Measurements from ENCODE around the gene CFAP299. TPM values are rescaled to one million over a fixed set of nuclear protein-coding genes. Genes with fewer than 3 reads are reported as not detected.

Gene CFAP299
- total and polyA plus RNA-seq, 2 donors (not counting 3 experiments of a cell fraction or from before 2014, with no cell fraction given), result not detected

DNA sequence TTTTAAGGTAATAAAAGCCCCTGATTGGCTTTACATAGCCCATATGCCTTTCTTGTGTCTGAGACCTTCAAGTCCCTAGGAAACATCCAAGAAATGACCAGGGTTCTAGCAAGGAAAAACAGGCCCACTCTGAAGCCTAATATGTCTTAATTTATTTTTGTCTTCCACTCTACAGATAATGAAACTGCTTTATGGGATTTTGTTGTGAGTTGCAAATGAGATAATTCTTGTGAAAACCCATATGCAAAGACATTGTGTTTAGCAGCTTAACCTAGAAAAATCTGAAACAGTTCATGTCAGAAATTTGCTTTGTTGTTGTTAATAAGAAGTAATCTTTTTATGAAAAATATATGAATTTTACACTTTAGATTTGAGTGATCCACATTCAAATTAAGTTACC lies 504.3 kb downstream of the CFAP299 start:
- TF ChIP-seq POLR2AphosphoS5 (IDR thresholded peaks at IDR 0.05; ENCODE audit: insufficient read depth, low read depth, low read length), result no peak
- intact Hi-C loops (cut with micrococcal nuclease), result no loop called here

DNA sequence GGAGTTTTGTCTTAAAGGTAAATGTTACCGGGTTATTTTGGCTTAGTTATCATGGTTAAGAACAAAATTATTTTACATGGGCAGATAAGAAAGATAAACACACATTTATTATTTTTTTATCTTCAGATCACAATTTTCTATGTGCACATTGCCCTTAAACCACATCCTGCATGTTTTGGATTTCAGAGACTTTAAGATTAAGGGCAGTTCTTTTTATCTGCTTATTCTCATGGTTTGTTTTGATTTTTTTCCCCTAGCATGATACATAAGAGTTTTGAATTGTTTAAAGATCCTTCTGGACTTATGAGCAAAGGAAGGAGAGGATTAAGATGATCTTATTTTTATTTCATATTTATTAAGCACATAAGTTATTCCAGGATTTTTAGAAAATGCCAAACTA lies 504.9 kb downstream of the CFAP299 start:
- H3K9me3 ChIP-seq (replicated peaks; ENCODE audit: control insufficient read depth, insufficient read depth, low read length), result no peaks in the 10 kb centered on the region
- TF ChIP-seq, protein P1, sequence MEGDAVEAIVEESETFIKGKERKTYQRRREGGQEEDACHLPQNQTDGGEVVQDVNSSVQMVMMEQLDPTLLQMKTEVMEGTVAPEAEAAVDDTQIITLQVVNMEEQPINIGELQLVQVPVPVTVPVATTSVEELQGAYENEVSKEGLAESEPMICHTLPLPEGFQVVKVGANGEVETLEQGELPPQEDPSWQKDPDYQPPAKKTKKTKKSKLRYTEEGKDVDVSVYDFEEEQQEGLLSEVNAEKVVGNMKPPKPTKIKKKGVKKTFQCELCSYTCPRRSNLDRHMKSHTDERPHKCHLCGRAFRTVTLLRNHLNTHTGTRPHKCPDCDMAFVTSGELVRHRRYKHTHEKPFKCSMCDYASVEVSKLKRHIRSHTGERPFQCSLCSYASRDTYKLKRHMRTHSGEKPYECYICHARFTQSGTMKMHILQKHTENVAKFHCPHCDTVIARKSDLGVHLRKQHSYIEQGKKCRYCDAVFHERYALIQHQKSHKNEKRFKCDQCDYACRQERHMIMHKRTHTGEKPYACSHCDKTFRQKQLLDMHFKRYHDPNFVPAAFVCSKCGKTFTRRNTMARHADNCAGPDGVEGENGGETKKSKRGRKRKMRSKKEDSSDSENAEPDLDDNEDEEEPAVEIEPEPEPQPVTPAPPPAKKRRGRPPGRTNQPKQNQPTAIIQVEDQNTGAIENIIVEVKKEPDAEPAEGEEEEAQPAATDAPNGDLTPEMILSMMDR (IDR thresholded peaks at IDR 0.05; ENCODE audit: extremely low read depth in 1 of 2, insufficient read depth in 1 of 2, low read depth in 1 of 2, low read length in 2 of 2), result no peak
- H2AFZ ChIP-seq (ENCODE audit: low read depth, low read length), result no peak overlapping the region
- no peaks in the 10 kb centered on the region for H3K79me2 ChIP-seq (ENCODE audit: control insufficient read depth, insufficient read depth, low read length)
- DNase-seq (ENCODE audit: low read depth, low spot score) (no peak), FAIRE-seq (no peak)
- no peaks in the 10 kb centered on the region for H3K4me1 ChIP-seq (ENCODE audit: control insufficient read depth, extremely low read depth, insufficient read depth, low read length)
- BruUV-seq (replicated peaks), result no TSS peak
- H3K36me3 ChIP-seq (ENCODE audit: control insufficient read depth in 2 of 2, extremely low read depth in 1 of 2, insufficient read depth in 2 of 2, low read length in 2 of 2), result no peaks in the 10 kb centered on the region
- dilution Hi-C loops (cut with MboI; ENCODE audit: extremely low pct_ligation_motif_present, low sequenced_read_pairs) (no loop called here), intact Hi-C loops (cut with micrococcal nuclease) (no loop called here)
- no peaks in the 10 kb centered on the region for H4K20me1 ChIP-seq (replicated peaks; ENCODE audit: control insufficient read depth, extremely low read depth, insufficient read depth, low read length)
- no peak overlapping the region for H3K27ac ChIP-seq (ENCODE audit: insufficient read depth, low read depth, low read length)
- no peak overlapping the region for H3K9ac ChIP-seq (replicated peaks; ENCODE audit: extremely low read depth, insufficient read depth, low read length)
- H3K4me3 ChIP-seq (replicated peaks in 1 of 3; ENCODE audit: insufficient read depth in 1 of 3, low read depth in 1 of 3, low read length in 3 of 3), result no peak overlapping the region
- H3K27me3 ChIP-seq (ENCODE audit: control insufficient read depth in 2 of 2, insufficient read depth in 2 of 2, low read length in 2 of 2), result no peaks in the 10 kb centered on the region
- CTCF ChIA-PET, result no interaction called here
- H3K4me2 ChIP-seq (ENCODE audit: insufficient read depth, low read length), result no peak overlapping the region
- POLR2A ChIA-PET, result no interaction called here
- no peaks in the 10 kb centered on the region for H3K9me1 ChIP-seq (replicated peaks; ENCODE audit: control insufficient read depth, extremely low read depth, insufficient read depth, low read length)

More for the DNA sequence above, 504.3 kb downstream of the CFAP299 start:
- FAIRE-seq, result no peak
- dilution Hi-C loops (cut with MboI; ENCODE audit: extremely low pct_ligation_motif_present, low sequenced_read_pairs), result no loop called here
- no peaks in the 10 kb centered on the region for H3K27me3 ChIP-seq (ENCODE audit: control insufficient read depth in 2 of 2, insufficient read depth in 2 of 2, low read length in 2 of 2)
- no peaks in the 10 kb centered on the region for H4K20me1 ChIP-seq (replicated peaks; ENCODE audit: control insufficient read depth, extremely low read depth, insufficient read depth, low read length)
- H3K9me1 ChIP-seq (replicated peaks; ENCODE audit: control insufficient read depth, extremely low read depth, insufficient read depth, low read length), result no peaks in the 10 kb centered on the region
- no peak overlapping the region for H3K9ac ChIP-seq (replicated peaks; ENCODE audit: extremely low read depth, insufficient read depth, low read length)
- H3K4me2 ChIP-seq (ENCODE audit: insufficient read depth, low read length), result no peak overlapping the region
- no TSS peak for BruUV-seq (replicated peaks)
- POLR2A ChIA-PET, result no interaction called here
- CTCF ChIA-PET, result no interaction called here
- no peaks in the 10 kb centered on the region for H3K9me3 ChIP-seq (replicated peaks; ENCODE audit: control insufficient read depth, insufficient read depth, low read length)
- no peak overlapping the region for H3K4me3 ChIP-seq (replicated peaks in 1 of 3; ENCODE audit: insufficient read depth in 1 of 3, low read depth in 1 of 3, low read length in 3 of 3)
- no peaks in the 10 kb centered on the region for H3K36me3 ChIP-seq (ENCODE audit: control insufficient read depth in 2 of 2, extremely low read depth in 1 of 2, insufficient read depth in 2 of 2, low read length in 2 of 2)
- H3K4me1 ChIP-seq (ENCODE audit: control insufficient read depth, extremely low read depth, insufficient read depth, low read length), result no peaks in the 10 kb centered on the region
- no peak overlapping the region for H3K27ac ChIP-seq (ENCODE audit: insufficient read depth, low read depth, low read length)
- H3K79me2 ChIP-seq (ENCODE audit: control insufficient read depth, insufficient read depth, low read length), result no peaks in the 10 kb centered on the region
- H2AFZ ChIP-seq (ENCODE audit: low read depth, low read length), result no peak overlapping the region
- DNase-seq (ENCODE audit: low read depth, low spot score), result no peak

Measured in endothelial cell of umbilical vein (primary cell).